OCI-LY3 (cell line): ENCODE data around the gene NUDCD3.

ENCODE experiments used
- EZH2phosphoT487 ChIP-seq: fragments of 200-600 bp; shearing (Covaris generic); IDR thresholded peaks from 2 replicates; pipeline ENCODE4 v1.6.1; 2018; ENCODE audit warnings: antibody characterized with exemption, mixed run types, low read depth
- TF ChIP-seq, protein P1 (sequence below): fragments of 200-600, 300-600 bp; sonication (generic); IDR thresholded peaks from 2 replicates; pipeline ENCODE4 v1.5.1; 2014; ENCODE audit warnings: antibody characterized with exemption, low read length, low read depth

- TF ChIP-seq, protein P1, sequence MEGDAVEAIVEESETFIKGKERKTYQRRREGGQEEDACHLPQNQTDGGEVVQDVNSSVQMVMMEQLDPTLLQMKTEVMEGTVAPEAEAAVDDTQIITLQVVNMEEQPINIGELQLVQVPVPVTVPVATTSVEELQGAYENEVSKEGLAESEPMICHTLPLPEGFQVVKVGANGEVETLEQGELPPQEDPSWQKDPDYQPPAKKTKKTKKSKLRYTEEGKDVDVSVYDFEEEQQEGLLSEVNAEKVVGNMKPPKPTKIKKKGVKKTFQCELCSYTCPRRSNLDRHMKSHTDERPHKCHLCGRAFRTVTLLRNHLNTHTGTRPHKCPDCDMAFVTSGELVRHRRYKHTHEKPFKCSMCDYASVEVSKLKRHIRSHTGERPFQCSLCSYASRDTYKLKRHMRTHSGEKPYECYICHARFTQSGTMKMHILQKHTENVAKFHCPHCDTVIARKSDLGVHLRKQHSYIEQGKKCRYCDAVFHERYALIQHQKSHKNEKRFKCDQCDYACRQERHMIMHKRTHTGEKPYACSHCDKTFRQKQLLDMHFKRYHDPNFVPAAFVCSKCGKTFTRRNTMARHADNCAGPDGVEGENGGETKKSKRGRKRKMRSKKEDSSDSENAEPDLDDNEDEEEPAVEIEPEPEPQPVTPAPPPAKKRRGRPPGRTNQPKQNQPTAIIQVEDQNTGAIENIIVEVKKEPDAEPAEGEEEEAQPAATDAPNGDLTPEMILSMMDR = no peak
- TF ChIP-seq EZH2phosphoT487 = no peak
Observed at GRCh38 chr7:44378744-44379143, 111.7 kb downstream of the NUDCD3 start.
